Thoracic aorta (tissue), 2 donors: ENCODE measurements around the gene RGP1. TPM values are rescaled to one million over a fixed set of nuclear protein-coding genes. Genes with fewer than 3 reads are reported as not detected.

Experiments
- ATAC-seq: fragments of 150-250 bp; one replicate; pipeline ENCODE4 v1.8.0; 2017; ENCODE audit warnings: low read depth; ENCODE audit not compliant: insufficient number of reproducible peaks, low FRiP score
- DNase-seq: peaks from one replicate; pipeline ENCODE4 v3.0.0-alpha.2; 2020; ENCODE audit warnings: low spot score
- H3K27ac ChIP-seq, 2 donors: fragments of 200-600 bp; sonication (generic); 1 replicate in 1 of 2; 2 replicates in 1 of 2; pipeline ENCODE4 v1.5.1; 2016; ENCODE audit warnings: mild to moderate bottlenecking in 2 of 2, moderate library complexity in 2 of 2
- H3K27me3 ChIP-seq: fragments of 200-600 bp; sonication (generic); replicated peaks from 2 replicates; pipeline ENCODE4 v1.6.0; 2016; ENCODE audit warnings: mild to moderate bottlenecking; ENCODE audit not compliant: insufficient read depth
- H3K36me3 ChIP-seq: fragments of 200-600 bp; sonication (generic); one replicate; pipeline ENCODE4 v1.5.1; 2016
- H3K4me1 ChIP-seq, 2 donors: fragments of 200-600 bp; sonication (generic); 1 replicate in 1 of 2; 2 replicates in 1 of 2; pipeline versions ENCODE4 v1.5.1 to v1.6.0; 2016; ENCODE audit warnings: low read depth in 2 of 2, mild to moderate bottlenecking in 1 of 2; ENCODE audit not compliant: control insufficient read depth in 1 of 2
- H3K4me3 ChIP-seq: fragments of 200-600 bp; sonication (generic); 2 replicates; pipeline ENCODE4 v1.5.1; 2016; ENCODE audit warnings: mild to moderate bottlenecking
- H3K9me3 ChIP-seq: fragments of 200-600 bp; sonication (generic); 2 replicates; pipeline ENCODE4 v1.5.1; 2016
- total RNA-seq, 2 donors: library from RNA; depleted of rRNA; stranded (reverse); fragments of >200 nt; gene quantifications; one replicate each; pipeline versions ENCODE4 v1.1.0 to v1.2.3, GENCODE V29; 2016
- TF ChIP-seq, protein P1 (sequence below): fragments of 200-600 bp; sonication (generic); IDR thresholded peaks from one replicate; pipeline ENCODE4 v1.5.1; 2019; ENCODE audit warnings: antibody characterized with exemption

The RGP1 gene
- total RNA-seq, 2 donors from 2014 or later, result 23.0 to 24.5 TPM

DNA sequence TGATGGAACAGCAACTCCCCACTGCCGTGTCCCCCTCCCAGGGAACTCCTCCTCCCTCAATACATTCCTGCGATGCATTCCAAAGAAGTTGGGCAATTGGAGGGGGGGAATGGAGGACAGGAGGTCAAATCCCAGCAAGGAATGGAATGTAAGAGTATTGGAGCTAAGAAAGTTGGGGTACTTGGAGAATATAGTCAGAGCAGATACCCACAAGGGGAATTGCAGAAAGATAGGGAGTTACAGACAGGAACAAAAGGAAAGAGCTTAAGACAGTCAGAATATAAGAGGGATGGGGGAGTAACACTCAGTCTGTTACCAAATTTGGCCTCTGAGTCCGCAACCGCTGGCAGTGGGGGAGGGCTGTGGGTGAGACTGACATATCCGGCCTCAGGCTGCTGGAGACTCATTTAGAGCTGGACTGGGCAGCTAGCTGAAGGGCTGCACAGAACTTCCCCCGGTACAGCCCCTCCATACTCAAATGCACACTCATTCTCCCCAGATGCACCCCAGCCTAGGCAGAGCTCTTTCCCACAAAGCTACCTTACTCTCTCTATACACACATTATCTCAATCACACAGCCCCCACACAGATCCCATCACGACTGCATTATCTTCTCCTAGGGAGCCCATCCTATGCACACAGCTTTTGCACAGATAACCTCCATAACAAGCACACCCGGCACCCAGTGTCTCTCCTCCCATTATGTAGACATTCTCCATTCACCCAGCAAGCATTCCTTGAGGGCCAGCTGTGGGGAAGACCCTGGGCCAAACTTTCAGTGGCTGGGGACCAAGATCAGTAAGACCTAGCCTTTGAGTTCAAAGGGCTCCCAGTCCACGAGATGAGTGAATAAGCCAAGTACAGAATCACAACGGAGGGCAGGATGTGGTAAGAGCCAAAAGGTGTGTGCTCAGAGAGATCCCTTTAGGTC lies 20.8 kb upstream of the RGP1 start:
- Histone ChIP-seq H3K4me1 (peaks cover 23 to 59% of the 10 kb centered on the region in 2 donors), H3K36me3 (peaks cover 23% of the 10 kb centered on the region), H3K9me3 (no peaks in the 10 kb centered on the region), H3K4me3 (peak overlapping the region; percentile 86), H3K27me3 (no peaks in the 10 kb centered on the region), H3K27ac (peak overlapping the region; percentile 99)
- DNase-seq (peak; percentile 80), ATAC-seq (peak; percentile 44)
- TF ChIP-seq, protein P1, sequence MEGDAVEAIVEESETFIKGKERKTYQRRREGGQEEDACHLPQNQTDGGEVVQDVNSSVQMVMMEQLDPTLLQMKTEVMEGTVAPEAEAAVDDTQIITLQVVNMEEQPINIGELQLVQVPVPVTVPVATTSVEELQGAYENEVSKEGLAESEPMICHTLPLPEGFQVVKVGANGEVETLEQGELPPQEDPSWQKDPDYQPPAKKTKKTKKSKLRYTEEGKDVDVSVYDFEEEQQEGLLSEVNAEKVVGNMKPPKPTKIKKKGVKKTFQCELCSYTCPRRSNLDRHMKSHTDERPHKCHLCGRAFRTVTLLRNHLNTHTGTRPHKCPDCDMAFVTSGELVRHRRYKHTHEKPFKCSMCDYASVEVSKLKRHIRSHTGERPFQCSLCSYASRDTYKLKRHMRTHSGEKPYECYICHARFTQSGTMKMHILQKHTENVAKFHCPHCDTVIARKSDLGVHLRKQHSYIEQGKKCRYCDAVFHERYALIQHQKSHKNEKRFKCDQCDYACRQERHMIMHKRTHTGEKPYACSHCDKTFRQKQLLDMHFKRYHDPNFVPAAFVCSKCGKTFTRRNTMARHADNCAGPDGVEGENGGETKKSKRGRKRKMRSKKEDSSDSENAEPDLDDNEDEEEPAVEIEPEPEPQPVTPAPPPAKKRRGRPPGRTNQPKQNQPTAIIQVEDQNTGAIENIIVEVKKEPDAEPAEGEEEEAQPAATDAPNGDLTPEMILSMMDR, result no peak

DNA sequence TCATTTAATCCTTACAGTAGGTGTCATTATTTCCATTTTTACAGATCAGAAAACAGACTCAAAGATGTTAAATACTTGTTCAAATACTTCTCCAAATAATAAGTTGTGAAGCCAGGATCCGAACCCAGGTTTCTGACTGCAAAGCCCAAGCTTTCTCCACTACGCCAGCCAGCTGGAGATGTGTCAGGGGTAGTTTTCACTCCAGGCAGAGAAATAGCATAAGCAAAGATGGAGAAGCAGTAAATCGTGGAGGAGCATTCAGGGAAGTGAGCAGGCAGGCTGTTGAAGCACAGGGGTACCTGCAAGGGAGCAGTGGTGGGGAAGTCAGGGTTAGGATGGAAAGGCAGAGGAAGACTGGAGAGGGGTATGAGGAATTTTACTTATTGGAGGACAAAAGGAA lies 20.0 kb upstream of the RGP1 start:
- Histone ChIP-seq H3K9me3 (no peaks in the 10 kb centered on the region), H3K27me3 (no peaks in the 10 kb centered on the region), H3K36me3 (peaks cover 15% of the 10 kb centered on the region), H3K27ac (peak overlapping the region; percentile 99), H3K4me3 (peak overlapping the region; percentile 86), H3K4me1 (peaks cover 31 to 67% of the 10 kb centered on the region in 2 donors)
- ATAC-seq, result no peak
- DNase-seq, result no peak
- TF ChIP-seq, protein P1, result no peak

DNA sequence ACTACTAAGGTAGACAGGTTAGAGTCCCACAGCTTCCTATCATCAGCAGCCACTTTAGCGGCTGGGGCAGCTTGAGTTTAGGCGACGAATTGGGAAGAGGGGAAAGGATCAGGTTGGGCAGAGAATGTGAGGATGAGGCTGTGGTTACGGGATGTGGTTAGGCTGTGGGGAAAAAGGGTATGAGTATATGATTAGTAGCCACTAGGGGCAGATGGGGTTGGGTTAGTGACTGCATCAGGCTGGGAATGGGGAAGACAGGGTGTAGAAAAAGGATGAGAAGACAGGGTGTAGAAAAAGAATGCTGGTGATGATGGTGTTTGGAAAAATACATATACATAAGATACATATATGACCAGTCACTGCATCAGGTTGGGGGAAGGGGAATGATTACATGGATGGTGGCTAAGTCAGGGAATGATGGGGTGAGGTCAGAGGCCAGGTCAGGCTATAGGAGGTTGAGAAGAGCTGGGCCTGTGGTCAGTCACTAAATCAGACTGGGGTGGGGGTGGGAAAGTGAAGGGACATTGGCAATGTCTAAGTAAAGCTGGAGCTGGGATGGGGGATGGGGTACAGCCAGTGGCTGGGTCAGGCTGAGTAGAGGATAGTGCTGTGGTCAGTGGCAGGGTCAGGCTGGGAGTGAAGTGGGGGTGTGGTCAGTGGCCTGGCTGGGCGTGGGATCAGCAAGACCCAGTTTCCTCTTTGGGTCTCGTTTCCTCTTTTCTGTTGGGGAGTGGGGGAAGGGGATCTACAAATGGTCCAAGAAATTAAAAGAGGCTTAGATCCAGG lies 19.2 kb upstream of the RGP1 start:
- H3K4me1 ChIP-seq, result peaks cover 31 to 72% of the 10 kb centered on the region in 2 donors
- ATAC-seq (no peak), DNase-seq (no peak)

DNA sequence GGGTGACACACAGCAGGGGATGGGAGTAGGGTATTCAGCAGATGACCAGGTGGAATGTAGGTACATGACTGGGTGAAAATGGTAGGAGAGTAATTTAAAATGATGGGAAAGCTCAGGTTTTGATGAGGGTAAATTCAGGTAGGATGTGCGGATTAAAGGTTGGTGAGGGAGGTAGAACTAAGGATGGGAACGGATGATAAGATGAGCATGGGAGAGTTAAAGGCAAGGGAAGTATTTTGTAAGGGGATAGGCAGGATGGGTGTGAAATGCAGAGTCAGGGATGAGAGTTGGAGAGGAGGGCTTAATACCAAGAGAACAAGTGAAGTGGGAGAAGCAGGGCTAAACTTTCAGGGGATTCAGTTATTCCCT lies 18.6 kb upstream of the RGP1 start:
- no peaks in the 10 kb centered on the region for H3K9me3 ChIP-seq
- peak overlapping the region; percentile 99 for H3K27ac ChIP-seq
- ATAC-seq (no peak), DNase-seq (no peak)
- peaks cover 31 to 68% of the 10 kb centered on the region in 2 donors for H3K4me1 ChIP-seq
- peaks cover 11% of the 10 kb centered on the region for H3K36me3 ChIP-seq
- H3K4me3 ChIP-seq, result peak overlapping the region; percentile 86
- H3K27me3 ChIP-seq, result no peaks in the 10 kb centered on the region
- TF ChIP-seq, protein P1, result no peak

More for the DNA sequence above, 19.2 kb upstream of the RGP1 start:
- Histone ChIP-seq H3K9me3 (no peaks in the 10 kb centered on the region), H3K27me3 (no peaks in the 10 kb centered on the region), H3K27ac (peak overlapping the region; percentile 99), H3K4me3 (peak overlapping the region; percentile 86), H3K36me3 (peaks cover 11% of the 10 kb centered on the region)
- TF ChIP-seq, protein P1, result peak; percentile 62
